ENCODE measurements around the gene FAM184B.
A peak's percentile ranks its signal among the peaks of the same experiment; 100 is the strongest.

Gene FAM184B

DNA sequence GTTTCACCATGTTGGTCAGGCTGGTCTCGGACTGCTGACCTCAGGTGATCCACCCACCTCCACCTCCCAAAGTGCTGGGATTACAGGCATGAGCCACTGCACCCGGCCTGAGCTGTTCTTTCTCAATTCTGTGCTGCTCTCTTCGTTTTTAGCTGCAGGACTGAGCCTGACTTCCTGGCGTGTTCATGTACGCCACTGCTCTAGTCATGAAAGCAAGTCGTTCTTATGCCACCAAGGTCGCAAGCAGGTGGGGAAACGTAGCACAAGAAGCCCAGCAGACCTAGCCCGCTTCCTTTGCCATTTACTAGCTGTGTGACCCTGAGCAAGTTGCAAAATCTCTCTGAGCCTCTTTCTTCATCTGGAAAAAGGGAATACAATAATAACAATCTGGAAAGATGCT, 123.6 kb downstream of the FAM184B start:
- H3K4me3 ChIP-seq (ENCODE audit: low read depth, low read length), result no peak overlapping the region
- in situ Hi-C loops (cut with HindIII; ENCODE audit: low sequenced_read_pairs), result no loop called here
- no peak for DNase-seq (ENCODE audit: low read depth, low spot score)
- TF ChIP-seq, protein P1, sequence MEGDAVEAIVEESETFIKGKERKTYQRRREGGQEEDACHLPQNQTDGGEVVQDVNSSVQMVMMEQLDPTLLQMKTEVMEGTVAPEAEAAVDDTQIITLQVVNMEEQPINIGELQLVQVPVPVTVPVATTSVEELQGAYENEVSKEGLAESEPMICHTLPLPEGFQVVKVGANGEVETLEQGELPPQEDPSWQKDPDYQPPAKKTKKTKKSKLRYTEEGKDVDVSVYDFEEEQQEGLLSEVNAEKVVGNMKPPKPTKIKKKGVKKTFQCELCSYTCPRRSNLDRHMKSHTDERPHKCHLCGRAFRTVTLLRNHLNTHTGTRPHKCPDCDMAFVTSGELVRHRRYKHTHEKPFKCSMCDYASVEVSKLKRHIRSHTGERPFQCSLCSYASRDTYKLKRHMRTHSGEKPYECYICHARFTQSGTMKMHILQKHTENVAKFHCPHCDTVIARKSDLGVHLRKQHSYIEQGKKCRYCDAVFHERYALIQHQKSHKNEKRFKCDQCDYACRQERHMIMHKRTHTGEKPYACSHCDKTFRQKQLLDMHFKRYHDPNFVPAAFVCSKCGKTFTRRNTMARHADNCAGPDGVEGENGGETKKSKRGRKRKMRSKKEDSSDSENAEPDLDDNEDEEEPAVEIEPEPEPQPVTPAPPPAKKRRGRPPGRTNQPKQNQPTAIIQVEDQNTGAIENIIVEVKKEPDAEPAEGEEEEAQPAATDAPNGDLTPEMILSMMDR (IDR thresholded peaks at IDR 0.05; ENCODE audit: low read depth, low read length), result no peak

DNA sequence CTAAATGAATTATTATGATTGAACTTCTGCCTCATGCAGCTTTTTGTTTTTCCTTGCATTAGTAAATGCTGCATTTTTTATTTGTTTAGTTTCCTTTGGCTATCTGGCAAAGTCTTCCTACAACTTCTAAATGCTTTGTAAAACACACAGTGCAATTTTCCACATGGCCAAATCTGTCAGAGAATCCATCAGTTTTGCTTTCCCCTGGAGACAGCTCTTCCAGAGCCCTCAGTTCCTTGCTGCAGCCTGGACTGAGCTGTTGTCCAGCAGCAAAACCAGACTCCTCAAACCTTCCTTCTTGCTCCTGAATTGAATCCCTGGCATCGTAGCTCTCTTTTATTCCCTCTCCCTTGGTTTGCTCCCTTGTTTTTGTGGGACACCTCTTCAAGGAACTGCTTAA, 124.3 kb downstream of the FAM184B start:
- no peak for DNase-seq (ENCODE audit: low read depth, low spot score)
- no peak overlapping the region for H3K4me3 ChIP-seq (ENCODE audit: low read depth, low read length)
- in situ Hi-C loops (cut with HindIII; ENCODE audit: low sequenced_read_pairs), result no loop called here
- TF ChIP-seq, protein P1 (IDR thresholded peaks at IDR 0.05; ENCODE audit: low read depth, low read length), result no peak

DNA sequence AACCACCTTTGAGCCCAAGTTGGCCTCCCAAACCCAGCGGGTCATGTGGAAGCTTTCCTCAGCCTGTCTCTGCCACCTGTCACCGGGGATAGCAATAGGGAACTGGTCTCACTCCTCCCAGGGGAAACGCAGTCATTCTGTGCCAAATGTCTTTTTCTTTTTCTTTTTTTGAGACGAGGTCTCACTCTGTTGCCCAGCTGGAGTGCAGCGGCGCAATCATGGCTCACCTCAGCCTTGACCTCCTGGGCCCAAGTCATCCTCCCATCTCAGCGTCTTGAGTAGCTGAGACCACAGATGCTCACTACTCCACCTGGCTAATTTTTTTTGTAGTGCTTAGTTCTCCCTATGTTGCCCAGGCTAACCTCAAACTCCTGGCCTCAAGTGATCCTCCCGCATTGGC, 126.7 kb downstream of the FAM184B start:
- TF ChIP-seq, protein P1 (IDR thresholded peaks at IDR 0.05; ENCODE audit: low read depth, low read length), result no peak
- H3K4me3 ChIP-seq (ENCODE audit: low read depth, low read length), result no peak overlapping the region
- in situ Hi-C loops (cut with HindIII; ENCODE audit: low sequenced_read_pairs), result no loop called here
- DNase-seq (ENCODE audit: low read depth, low spot score), result no peak

DNA sequence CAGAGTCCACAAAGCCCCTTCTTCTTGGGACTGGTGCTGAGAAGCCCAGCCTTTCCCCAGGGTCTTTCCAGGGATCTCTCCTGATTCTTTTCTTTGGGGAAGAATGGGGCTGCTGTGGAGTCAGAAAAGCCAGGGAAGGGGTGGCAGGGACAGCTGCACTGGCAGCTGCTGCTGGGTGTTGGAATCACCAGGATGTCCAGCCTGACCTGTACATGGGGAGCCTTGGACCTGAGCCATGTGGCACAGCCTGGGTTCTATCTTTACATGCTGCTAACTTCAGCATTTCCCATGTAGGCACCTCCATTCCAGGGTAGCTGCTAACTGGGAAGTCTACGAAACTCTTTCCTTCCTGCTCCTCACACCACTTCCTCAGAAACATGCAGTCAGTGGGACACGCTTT, 131.0 kb downstream of the FAM184B start:
- no peak overlapping the region for H3K4me3 ChIP-seq (ENCODE audit: low read depth, low read length)
- TF ChIP-seq, protein P1 (IDR thresholded peaks at IDR 0.05; ENCODE audit: low read depth, low read length), result no peak
- no peak for DNase-seq (ENCODE audit: low read depth, low spot score)
- in situ Hi-C loops (cut with HindIII; ENCODE audit: low sequenced_read_pairs), result no loop called here

DNA sequence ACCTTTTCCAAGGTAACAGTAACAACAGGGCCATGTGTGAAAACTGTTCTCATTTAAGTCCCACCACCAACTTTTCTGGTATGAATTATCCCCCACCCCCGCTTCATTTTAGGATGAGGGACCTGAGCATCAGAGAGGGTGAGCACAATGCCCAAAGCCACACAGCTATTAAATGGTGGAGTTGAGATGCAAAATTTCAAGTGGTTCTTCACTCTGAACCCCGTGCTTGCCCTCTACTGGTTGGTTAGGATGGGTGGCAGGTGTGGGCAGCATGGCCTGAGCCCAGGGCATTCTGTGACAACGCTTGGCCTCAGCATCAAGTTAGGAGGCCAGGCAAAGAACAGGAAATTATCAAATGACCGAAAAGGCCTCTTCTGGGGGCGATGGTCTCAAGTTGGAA, 133.5 kb downstream of the FAM184B start:
- TF ChIP-seq, protein P1 (IDR thresholded peaks at IDR 0.05; ENCODE audit: low read depth, low read length), result peak; percentile 4
- DNase-seq (ENCODE audit: low read depth, low spot score), result no peak
- H3K4me3 ChIP-seq (ENCODE audit: low read depth, low read length), result no peak overlapping the region
- in situ Hi-C loops (cut with HindIII; ENCODE audit: low sequenced_read_pairs), result no loop called here

DNA sequence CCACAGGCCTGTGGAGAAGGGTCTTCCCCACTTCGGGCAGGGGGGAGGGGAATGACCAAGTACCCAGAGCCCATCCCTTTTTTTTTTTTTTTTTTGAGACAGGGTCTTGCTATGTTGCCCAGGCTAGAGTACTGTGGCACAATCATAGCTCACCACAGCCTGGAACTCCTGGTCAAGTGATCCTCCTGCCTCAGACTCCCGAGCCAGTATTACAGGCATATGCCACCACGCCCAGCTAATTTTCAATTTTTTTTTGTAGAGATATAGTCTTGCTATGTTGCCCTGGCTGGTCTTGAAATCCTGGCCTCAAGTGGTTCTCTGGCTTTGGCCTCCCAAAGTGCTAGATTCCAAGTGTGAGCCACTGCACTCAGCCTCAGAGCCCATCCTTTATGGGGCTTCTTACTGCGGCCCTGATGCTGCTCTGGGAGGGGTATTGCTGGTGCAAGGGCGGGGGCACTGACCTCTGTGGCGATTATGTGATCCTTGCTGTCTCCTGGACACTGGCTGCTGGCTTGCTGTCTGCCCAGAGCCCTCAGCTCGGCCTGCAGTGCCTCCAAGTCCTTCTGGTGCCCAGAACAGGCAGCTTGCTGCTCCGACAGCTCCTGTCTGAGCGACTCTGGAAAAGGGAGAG, 134.1 kb downstream of the FAM184B start:
- no peak for DNase-seq (ENCODE audit: low read depth, low spot score)
- no peak overlapping the region for H3K4me3 ChIP-seq (ENCODE audit: low read depth, low read length)
- TF ChIP-seq, protein P1 (IDR thresholded peaks at IDR 0.05; ENCODE audit: low read depth, low read length), result no peak
- in situ Hi-C loops (cut with HindIII; ENCODE audit: low sequenced_read_pairs), result no loop called here
